Hematopoietic multipotent progenitor cell treated with erythropoietin and hydrocortisone succinate and interleukin-3 and kit ligand, for 6 days (in vitro differentiated cells): ENCODE measurements around the gene CPHXL2.

Source experiments
- DNase-seq: peaks from one replicate; pipeline ENCODE4 v3.0.0-alpha.2; 2015

Gene CPHXL2

GRCh38 chr16:75635036-75635435, 41.8 kb downstream of the CPHXL2 start:
- DNase-seq = no peak

- no peak for DNase-seq
Measured at GRCh38 chr16:75632857-75633256, 44.0 kb downstream of the CPHXL2 start.

- DNase-seq = peak; percentile 56
Measured at GRCh38 chr16:75630052-75630451, 46.8 kb downstream of the CPHXL2 start.

- no peak for DNase-seq
Measured at GRCh38 chr16:75629132-75629531, 47.7 kb downstream of the CPHXL2 start.

GRCh38 chr16:75628351-75628750, 48.5 kb downstream of the CPHXL2 start:
- DNase-seq = no peak

- DNase-seq = peak; percentile 80
Measured at GRCh38 chr16:75627851-75628250, 49.0 kb downstream of the CPHXL2 start.

- DNase-seq = no peak
Measured at GRCh38 chr16:75626806-75627205, 50.0 kb downstream of the CPHXL2 start.

GRCh38 chr16:75624921-75625334, 51.9 kb downstream of the CPHXL2 start:
- DNase-seq = peak; percentile 35

GRCh38 chr16:75622761-75623605, 53.8 kb downstream of the CPHXL2 start, which contains the start of gene ADAT1:
Gene ADAT1, minus strand, starts transcription at chr16:75623281. Its CDS starts 2,482 bp downstream, at chr16:75620799.
- peak; percentile 99 for DNase-seq

- peak; percentile 92 for DNase-seq
Measured at GRCh38 chr16:75621170-75621477, 55.7 kb downstream of the CPHXL2 start.

GRCh38 chr16:75620326-75621169, 56.3 kb downstream of the CPHXL2 start:
- DNase-seq = peak; percentile 70

GRCh38 chr16:75618780-75619179, 58.0 kb downstream of the CPHXL2 start:
- no peak for DNase-seq

- DNase-seq = no peak
Measured at GRCh38 chr16:75617121-75617520, 59.7 kb downstream of the CPHXL2 start.

- no peak for DNase-seq
Measured at GRCh38 chr16:75616521-75617010, 60.2 kb downstream of the CPHXL2 start.

- DNase-seq = no peak
Measured at GRCh38 chr16:75615619-75616018, 61.2 kb downstream of the CPHXL2 start.

- DNase-seq = no peak
Measured at GRCh38 chr16:75614066-75614897, 62.5 kb downstream of the CPHXL2 start.
